ENCODE results near the gene MCCD1. TPM values are rescaled to one million over a fixed set of nuclear protein-coding genes. Genes with fewer than 3 reads are reported as not detected.

Gene MCCD1, protein sequence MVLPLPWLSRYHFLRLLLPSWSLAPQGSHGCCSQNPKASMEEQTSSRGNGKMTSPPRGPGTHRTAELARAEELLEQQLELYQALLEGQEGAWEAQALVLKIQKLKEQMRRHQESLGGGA
- total RNA-seq = not detected

DNA sequence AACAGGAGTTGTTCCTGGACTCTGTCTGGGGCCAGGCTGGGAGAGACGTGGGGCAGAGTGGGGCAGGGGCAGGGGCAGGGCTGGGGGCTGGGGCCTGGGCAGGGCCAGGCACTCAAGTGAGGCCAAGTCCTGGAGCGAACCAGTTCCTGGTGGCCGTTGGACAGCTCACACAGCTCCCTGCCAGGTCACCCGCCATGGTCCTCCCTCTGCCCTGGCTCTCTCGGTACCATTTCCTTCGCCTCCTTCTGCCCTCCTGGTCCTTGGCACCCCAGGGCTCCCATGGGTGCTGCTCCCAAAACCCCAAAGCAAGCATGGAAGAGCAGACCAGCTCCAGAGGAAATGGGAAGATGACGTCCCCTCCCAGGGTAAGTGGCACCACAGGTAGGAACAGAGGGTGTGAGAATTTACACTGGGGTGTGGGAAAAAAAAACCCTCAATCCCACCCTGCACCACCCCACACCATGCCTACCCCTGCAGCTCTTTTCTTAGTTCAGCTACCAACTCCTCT lies at the start of gene MCCD1:
MCCD1 (plus strand) TSS at position 142 of the 508 bp plus-strand sequence; CDS start at position 195, 53 bp downstream.
- Histone ChIP-seq H3K27me3 (no peaks in the 10 kb centered on the region), H3K4me3 (no peak within 1 kb of the TSS), H3K4me1 (no peaks in the 10 kb centered on the region), H3K36me3 (peaks cover 0 to 49% (median 23%) of the 10 kb centered on the region in 3 donors), H3K27ac (no peak within 1 kb of the TSS), H3K9me3 (no peaks in the 10 kb centered on the region)
- TF ChIP-seq, protein P1, sequence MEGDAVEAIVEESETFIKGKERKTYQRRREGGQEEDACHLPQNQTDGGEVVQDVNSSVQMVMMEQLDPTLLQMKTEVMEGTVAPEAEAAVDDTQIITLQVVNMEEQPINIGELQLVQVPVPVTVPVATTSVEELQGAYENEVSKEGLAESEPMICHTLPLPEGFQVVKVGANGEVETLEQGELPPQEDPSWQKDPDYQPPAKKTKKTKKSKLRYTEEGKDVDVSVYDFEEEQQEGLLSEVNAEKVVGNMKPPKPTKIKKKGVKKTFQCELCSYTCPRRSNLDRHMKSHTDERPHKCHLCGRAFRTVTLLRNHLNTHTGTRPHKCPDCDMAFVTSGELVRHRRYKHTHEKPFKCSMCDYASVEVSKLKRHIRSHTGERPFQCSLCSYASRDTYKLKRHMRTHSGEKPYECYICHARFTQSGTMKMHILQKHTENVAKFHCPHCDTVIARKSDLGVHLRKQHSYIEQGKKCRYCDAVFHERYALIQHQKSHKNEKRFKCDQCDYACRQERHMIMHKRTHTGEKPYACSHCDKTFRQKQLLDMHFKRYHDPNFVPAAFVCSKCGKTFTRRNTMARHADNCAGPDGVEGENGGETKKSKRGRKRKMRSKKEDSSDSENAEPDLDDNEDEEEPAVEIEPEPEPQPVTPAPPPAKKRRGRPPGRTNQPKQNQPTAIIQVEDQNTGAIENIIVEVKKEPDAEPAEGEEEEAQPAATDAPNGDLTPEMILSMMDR (IDR thresholded peaks at IDR 0.05) = no peak
- TF ChIP-seq EP300 (IDR thresholded peaks at IDR 0.05) (no peak), POLR2A (IDR thresholded peaks at IDR 0.05) (no peak)
- 52 to 59% methylated on average over 7 of the region's 7 CpGs for WGBS, 2 donors
- DNase-seq (ENCODE audit: low spot score in 2 of 2) = no peak

GRCh38 chr6:31479151-31479932 lies 49.4 kb upstream of the MCCD1 start:
- no peaks in the 10 kb centered on the region for H3K9me3 ChIP-seq
- WGBS, 2 donors = 76 to 86% methylated on average over 5 of the region's 5 CpGs
- H3K27me3 ChIP-seq = no peaks in the 10 kb centered on the region
- TF ChIP-seq POLR2A (IDR thresholded peaks at IDR 0.05) = no peak
- no peak for TF ChIP-seq EP300 (IDR thresholded peaks at IDR 0.05)
- TF ChIP-seq, protein P1 (IDR thresholded peaks at IDR 0.05) = no peak
- no peak overlapping the region for H3K4me3 ChIP-seq
- no peaks in the 10 kb centered on the region for H3K36me3 ChIP-seq
- no peak for DNase-seq (ENCODE audit: low spot score in 2 of 2)
- H3K4me1 ChIP-seq = no peaks in the 10 kb centered on the region
- no peak overlapping the region for H3K27ac ChIP-seq

- no peak for DNase-seq (ENCODE audit: low spot score in 2 of 2)
- no peak overlapping the region for H3K4me3 ChIP-seq
- TF ChIP-seq POLR2A (IDR thresholded peaks at IDR 0.05) (no peak), EP300 (IDR thresholded peaks at IDR 0.05) (no peak)
- TF ChIP-seq, protein P1 (IDR thresholded peaks at IDR 0.05) = no peak
- no peak overlapping the region for H3K27ac ChIP-seq
- H3K27me3 ChIP-seq = no peaks in the 10 kb centered on the region
- WGBS, 2 donors = 56 to 73% methylated on average over 3 of the region's 3 CpGs
- no peaks in the 10 kb centered on the region for H3K9me3 ChIP-seq
- no peaks in the 10 kb centered on the region for H3K36me3 ChIP-seq
- no peaks in the 10 kb centered on the region for H3K4me1 ChIP-seq
Observed at GRCh38 chr6:31479933-31480535, 48.7 kb upstream of the MCCD1 start.

DNA sequence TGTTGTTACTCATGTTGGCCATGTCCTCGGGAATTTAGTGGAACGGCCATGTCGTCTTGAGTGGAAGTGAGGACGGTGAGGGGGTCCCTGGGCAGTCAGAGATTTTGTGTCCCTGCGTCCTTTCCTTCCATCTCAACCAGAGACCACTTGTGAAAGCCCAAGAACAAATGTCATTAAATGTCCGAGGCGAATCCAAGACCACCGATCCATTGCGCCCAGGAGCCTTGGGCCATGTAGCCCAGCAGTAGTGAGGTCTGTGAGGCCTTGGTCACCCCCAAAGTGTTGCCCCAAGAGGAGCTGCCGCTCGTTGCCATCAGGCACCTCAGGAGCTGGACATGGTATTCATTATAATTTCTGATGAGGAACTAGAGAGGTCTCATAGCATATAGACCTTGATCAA lies 48.2 kb upstream of the MCCD1 start:
- Histone ChIP-seq H3K27ac (no peak overlapping the region), H3K27me3 (no peaks in the 10 kb centered on the region), H3K4me1 (no peaks in the 10 kb centered on the region), H3K4me3 (no peak overlapping the region), H3K36me3 (no peaks in the 10 kb centered on the region), H3K9me3 (no peaks in the 10 kb centered on the region)
- TF ChIP-seq, protein P1 (IDR thresholded peaks at IDR 0.05) = no peak
- TF ChIP-seq POLR2A (IDR thresholded peaks at IDR 0.05) (no peak), EP300 (IDR thresholded peaks at IDR 0.05) (no peak)
- 82 to 85% methylated on average over 6 to 11 of the region's 11 CpGs for WGBS, 2 donors
- no peak for DNase-seq (ENCODE audit: low spot score in 2 of 2)

- TF ChIP-seq POLR2A (IDR thresholded peaks at IDR 0.05) = no peak
- TF ChIP-seq EP300 (IDR thresholded peaks at IDR 0.05) = no peak
- TF ChIP-seq, protein P1 (IDR thresholded peaks at IDR 0.05) = no peak
- Histone ChIP-seq H3K4me1 (no peaks in the 10 kb centered on the region), H3K4me3 (no peak overlapping the region), H3K9me3 (no peaks in the 10 kb centered on the region), H3K27ac (no peak overlapping the region), H3K27me3 (no peaks in the 10 kb centered on the region), H3K36me3 (no peaks in the 10 kb centered on the region)
- WGBS, 2 donors = 36 to 68% methylated on average over 2 of the region's 2 CpGs
- DNase-seq (ENCODE audit: low spot score in 2 of 2) = no peak
Observed at GRCh38 chr6:31483392-31483791, 45.4 kb upstream of the MCCD1 start.
